Lung (tissue), 12 donors: ENCODE data around the gene DCLK2. TPM values are rescaled to one million over a fixed set of nuclear protein-coding genes. Genes with fewer than 3 reads are reported as not detected.

Experiments
- ATAC-seq: fragments of 200-7000 bp; cut with Tn5 transposase; one replicate; pipeline ENCODE4 v1.9.1; 2020; ENCODE audit warnings: moderate number of reproducible peaks; ENCODE audit not compliant: insufficient read depth, low FRiP score
- DNase-seq, 3 donors: peaks; one replicate each; pipeline ENCODE4 v3.0.0-alpha.2; 2013 to 2017
- H3K27ac ChIP-seq, 2 donors: one replicate each; pipeline ENCODE4 v1.5.1; 2013; ENCODE audit warnings: mild to moderate bottlenecking in 2 of 2, moderate library complexity in 2 of 2, control low read depth in 1 of 2, inconsistent platforms in 1 of 2, low read depth in 1 of 2, low read length in 1 of 2
- H3K27me3 ChIP-seq, 3 donors: one replicate each; pipeline ENCODE4 v1.5.1; 2013; ENCODE audit warnings: low read length in 2 of 3; ENCODE audit not compliant: control insufficient read depth in 3 of 3, insufficient read depth in 3 of 3
- H3K36me3 ChIP-seq, 4 donors: one replicate each; pipeline ENCODE4 v1.5.1; 2013; ENCODE audit warnings: low read length in 4 of 4, mild to moderate bottlenecking in 1 of 4, moderate library complexity in 1 of 4; ENCODE audit not compliant: control insufficient read depth in 4 of 4, insufficient read depth in 4 of 4
- H3K4me1 ChIP-seq, 5 donors: one replicate each; pipeline ENCODE4 v1.5.1; 2013; ENCODE audit warnings: low read length in 5 of 5, mild to moderate bottlenecking in 2 of 5, moderate library complexity in 1 of 5; ENCODE audit not compliant: control insufficient read depth in 5 of 5, insufficient read depth in 5 of 5
- H3K4me3 ChIP-seq: one replicate; pipeline ENCODE4 v1.5.1; 2013; ENCODE audit warnings: mild to moderate bottlenecking, control low read depth, moderate library complexity
- H3K9ac ChIP-seq, 2 donors: one replicate each; pipeline ENCODE4 v1.5.1; 2013; ENCODE audit warnings: low read length in 2 of 2, control low read depth in 1 of 2; ENCODE audit not compliant: insufficient read depth in 1 of 2
- H3K9me3 ChIP-seq, 4 donors: one replicate each; pipeline ENCODE4 v1.5.1; 2013; ENCODE audit warnings: low read length in 3 of 4, mild to moderate bottlenecking in 1 of 4, moderate library complexity in 1 of 4; ENCODE audit not compliant: control insufficient read depth in 4 of 4, insufficient read depth in 3 of 4
- CTCF ChIP-seq: IDR thresholded peaks from 2 replicates; pipeline ENCODE4 v1.5.1; 2012; ENCODE audit warnings: mild to moderate bottlenecking; ENCODE audit errors: control extremely low read depth, extremely low read depth
- WGBS, 2 donors: extraction: QIAGEN DNeasy Blood & Tissue Kit; methylation state at CpG; one replicate each; pipeline ENCODE4 v1.1.7; 2013; 5-methylcytosine and 5-hydroxymethylcytosine counted together
- polyA plus RNA-seq, 2 donors: library from polyadenylated mRNA; stranded (reverse); fragments of 200-250 nt; gene quantifications; one replicate each; pipeline ENCODE4 v1.2.1, GENCODE V29; 2013
- total RNA-seq, 2 donors: library from RNA; depleted of rRNA in 1 of 2; stranded (reverse); fragments of >200 nt in 1 of 2; gene quantifications; one replicate each; pipeline ENCODE4 v1.2.1, GENCODE V29; 2014 to 2021
- donor health status: control.
- donor health status: control.
- donor health status: Bipolar disorder and iron deficiency.
- donor health status: healthy.
- donor health status: DM: yes; HTN: yes; CAD: no.

Gene DCLK2
- total and polyA plus RNA-seq, 4 donors, result 1.4 to 11.8 (median 2.7) TPM

- no peak overlapping the region for H3K4me3 ChIP-seq
- H3K27ac ChIP-seq, result no peak overlapping the region
- ATAC-seq (no peak), DNase-seq (no peak)
- H3K9ac ChIP-seq, result no peak overlapping the region
- TF ChIP-seq CTCF, result no peak
- H3K27me3 ChIP-seq, result no peaks in the 10 kb centered on the region
- H3K36me3 ChIP-seq, result no peaks in the 10 kb centered on the region
- H3K4me1 ChIP-seq, result no peaks in the 10 kb centered on the region
- peaks cover 0 to 3% (median 0%) of the 10 kb centered on the region in 4 donors for H3K9me3 ChIP-seq
- 88 to 96% methylated on average over 1 of the region's 1 CpG for WGBS, 2 donors
These were observed 30.4 kb downstream of the DCLK2 start for GRCh38 chr4:150108691-150109090.

- DNase-seq (no peak), ATAC-seq (no peak)
- Histone ChIP-seq H3K4me3 (no peak overlapping the region), H3K27ac (no peak overlapping the region), H3K9ac (no peak overlapping the region), H3K4me1 (peaks cover 0 to 7% (median 0%) of the 10 kb centered on the region in 5 donors), H3K27me3 (no peaks in the 10 kb centered on the region), H3K9me3 (peaks cover 2 to 5% (median 3%) of the 10 kb centered on the region in 4 donors), H3K36me3 (no peaks in the 10 kb centered on the region)
- TF ChIP-seq CTCF, result no peak
- WGBS, 2 donors, result 93 to 100% methylated on average over 1 of the region's 1 CpG
These were observed 36.4 kb downstream of the DCLK2 start for GRCh38 chr4:150114641-150115040.

DNA sequence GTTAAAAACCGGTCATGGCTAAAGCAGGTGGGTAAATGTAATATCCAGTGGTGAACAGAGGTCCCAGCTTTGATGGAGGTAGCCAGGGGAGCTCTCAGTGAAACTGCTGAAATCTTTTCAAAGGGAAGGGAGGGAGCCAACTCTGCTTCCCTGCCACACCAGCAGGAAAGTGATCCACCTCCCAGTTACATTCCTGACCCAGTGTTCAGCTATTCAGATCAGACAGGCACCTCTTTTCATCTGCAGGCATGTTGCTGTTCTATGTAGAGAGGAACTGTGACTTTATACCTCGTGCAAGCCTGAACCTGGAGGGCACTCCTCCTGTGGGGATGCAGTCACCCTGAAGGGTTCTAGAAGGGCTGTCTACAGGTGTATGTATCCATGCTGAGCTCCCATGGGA lies 37.6 kb downstream of the DCLK2 start:
- H3K4me1 ChIP-seq, result peaks cover 0 to 7% (median 0%) of the 10 kb centered on the region in 5 donors
- ATAC-seq, result no peak
- peaks cover 2 to 5% (median 3%) of the 10 kb centered on the region in 4 donors for H3K9me3 ChIP-seq
- WGBS, 2 donors, result 85 to 92% methylated on average over 2 of the region's 2 CpGs
- DNase-seq, result no peak
- no peaks in the 10 kb centered on the region for H3K27me3 ChIP-seq
- no peak overlapping the region for H3K9ac ChIP-seq
- TF ChIP-seq CTCF, result no peak
- H3K36me3 ChIP-seq, result no peaks in the 10 kb centered on the region
- no peak overlapping the region for H3K4me3 ChIP-seq
- no peak overlapping the region for H3K27ac ChIP-seq

GRCh38 chr4:150116506-150116905 lies 38.3 kb downstream of the DCLK2 start:
- H3K4me1 ChIP-seq, result peaks cover 0 to 7% (median 0%) of the 10 kb centered on the region in 5 donors
- no peaks in the 10 kb centered on the region for H3K36me3 ChIP-seq
- no peaks in the 10 kb centered on the region for H3K27me3 ChIP-seq
- TF ChIP-seq CTCF, result no peak
- no peak overlapping the region for H3K9ac ChIP-seq
- no peak for DNase-seq
- H3K27ac ChIP-seq, result peak overlapping the region in 1 of 2 donors; percentile 7
- 95 to 100% methylated on average over 2 of the region's 2 CpGs for WGBS, 2 donors
- peaks cover 2 to 7% (median 4%) of the 10 kb centered on the region in 4 donors for H3K9me3 ChIP-seq
- no peak overlapping the region for H3K4me3 ChIP-seq
- ATAC-seq, result no peak
